ENCODE results near the gene TTC13. TPM values are rescaled to one million over a fixed set of nuclear protein-coding genes. Genes with fewer than 3 reads are reported as not detected.

Gene TTC13
- total and polyA plus RNA-seq, 2 of the 4 experiments (the other 2 are of a cell fraction), result 6.1 to 9.1 TPM

GRCh38 chr1:230983811-230984210 lies 5.2 kb upstream of the TTC13 start:
- Histone ChIP-seq H2AFZ (replicated peaks; ENCODE audit: low read length, poor library complexity) (no peak overlapping the region), H3K9me3 (ENCODE audit: control insufficient read depth, insufficient read depth, low read length) (no peaks in the 10 kb centered on the region), H3K4me3 (ENCODE audit: insufficient read depth, low read depth, low read length) (no peak overlapping the region), H4K20me1 (ENCODE audit: insufficient read depth, low read length) (no peaks in the 10 kb centered on the region), H2BK15ac (ENCODE audit: low read depth, low read length) (no peak overlapping the region), H2BK20ac (ENCODE audit: low read depth, low read length) (no peak overlapping the region), H4K5ac (ENCODE audit: low read depth, low read length) (no peak overlapping the region), H3K4me2 (ENCODE audit: low read depth, low read length) (no peak overlapping the region), H3K4ac (ENCODE audit: low read depth, low read length) (no peak overlapping the region), H3K14ac (replicated peaks; ENCODE audit: low read depth, low read length) (no peak overlapping the region), H3K9ac (ENCODE audit: low read depth, low read length) (no peak overlapping the region), H2AK9ac (replicated peaks; ENCODE audit: low read depth, low read length, poor library complexity) (no peak overlapping the region), H2AK5ac (ENCODE audit: low read depth, low read length) (no peak overlapping the region), H3K27ac (ENCODE audit: insufficient read depth, low read length) (no peak overlapping the region), H4K91ac (ENCODE audit: insufficient read depth, low read depth, low read length) (no peak overlapping the region), H3K79me1 (ENCODE audit: low read depth in 1 of 2, low read length in 2 of 2) (peaks cover 36 to 46% of the 10 kb centered on the region in 2 experiments), H3K9me1 (ENCODE audit: insufficient read depth, low read length) (0 out of 2 replicates have a peak, but pooled peaks cover 5% of the 10 kb centered on the region), H3K27me3 (ENCODE audit: control insufficient read depth, insufficient read depth, low read length) (no peaks in the 10 kb centered on the region), H2BK5ac (ENCODE audit: low read depth, low read length, poor library complexity, severe bottlenecking) (no peak overlapping the region), H3K23ac (ENCODE audit: low read depth, low read length) (no peak overlapping the region), H3K4me1 (ENCODE audit: control insufficient read depth, insufficient read depth, low read length) (peaks cover 4% of the 10 kb centered on the region), H2BK120ac (ENCODE audit: low read depth, low read length) (no peak overlapping the region), H3K56ac (ENCODE audit: extremely low read depth, insufficient read depth, low read length) (no peak overlapping the region), H3K18ac (ENCODE audit: low read depth, low read length) (no peak overlapping the region), H3K36me3 (ENCODE audit: control insufficient read depth, insufficient read depth, low read length) (peaks cover 3% of the 10 kb centered on the region), H4K8ac (ENCODE audit: low read depth in 2 of 2, low read length in 2 of 2) (no peak overlapping the region)
- dilution Hi-C loops (cut with HindIII; ENCODE audit: low sequenced_read_pairs, unreplicated experiment), result no loop called here
- BruUV-seq (replicated peaks), result no TSS peak
- in situ Hi-C loops (cut with MboI; ENCODE audit: low sequenced_read_pairs), result no loop called here
- ChIA-PET CTCF (no interaction called here), POLR2A (ENCODE audit: unreplicated experiment) (no interaction called here)
- intact Hi-C loops (cut with micrococcal nuclease), result no loop called here
- no CpG with 5 or more reads among the region's 5 CpGs for WGBS, 2 experiments (ENCODE audit: extremely low coverage in 2 of 2, insufficient read length in 1 of 2)
- no peak for TF ChIP-seq USF2 (IDR thresholded peaks at IDR 0.05; ENCODE audit: low read depth, low read length)
- no peak for TF ChIP-seq RCOR1 (IDR thresholded peaks at IDR 0.05; ENCODE audit: insufficient replicate concordance, low read length)
- no peak for TF ChIP-seq NFE2L2 (IDR thresholded peaks at IDR 0.05; ENCODE audit: low read depth, low read length)
- no peak for TF ChIP-seq FOS (IDR thresholded peaks at IDR 0.05; ENCODE audit: low read depth, low read length)
- TF ChIP-seq RFX5 (IDR thresholded peaks at IDR 0.05; ENCODE audit: low read depth, low read length), result no peak
- TF ChIP-seq CEBPB (IDR thresholded peaks at IDR 0.05; ENCODE audit: low read depth, low read length), result no peak
- TF ChIP-seq MAFK (IDR thresholded peaks at IDR 0.05; ENCODE audit: low read depth, low read length), result no peak
- TF ChIP-seq MAZ (IDR thresholded peaks at IDR 0.05; ENCODE audit: borderline replicate concordance, low read depth, low read length), result no peak
- no peak for TF ChIP-seq POLR2A (IDR thresholded peaks at IDR 0.05; ENCODE audit: low read depth, low read length)
- no peak for TF ChIP-seq CHD1 (IDR thresholded peaks at IDR 0.05; ENCODE audit: low read depth, low read length)
- no peak for TF ChIP-seq CTCF (conservative IDR thresholded peaks at IDR 0.05; ENCODE audit: low read depth, low read length)
- no peak for TF ChIP-seq SMC3 (IDR thresholded peaks at IDR 0.05; ENCODE audit: low read depth, low read length)
- TF ChIP-seq BHLHE40 (IDR thresholded peaks at IDR 0.05; ENCODE audit: low read depth, low read length), result no peak
- no peak for TF ChIP-seq MXI1 (IDR thresholded peaks at IDR 0.05; ENCODE audit: borderline replicate concordance, low read depth, low read length)
- no peak for TF ChIP-seq ELK1 (IDR thresholded peaks at IDR 0.05; ENCODE audit: borderline replicate concordance, low read depth, low read length)
- ATAC-seq (ENCODE audit: low read depth), result no peak
- no peak for DNase-seq
